Measurements from ENCODE around the gene ITGA2B.
"Not testable (repeated sequence)": the region's sequence is repeated elsewhere in the genome, so short reads cannot be mapped to it uniquely, and the experiment has no call there.

ITGA2B gene

DNA sequence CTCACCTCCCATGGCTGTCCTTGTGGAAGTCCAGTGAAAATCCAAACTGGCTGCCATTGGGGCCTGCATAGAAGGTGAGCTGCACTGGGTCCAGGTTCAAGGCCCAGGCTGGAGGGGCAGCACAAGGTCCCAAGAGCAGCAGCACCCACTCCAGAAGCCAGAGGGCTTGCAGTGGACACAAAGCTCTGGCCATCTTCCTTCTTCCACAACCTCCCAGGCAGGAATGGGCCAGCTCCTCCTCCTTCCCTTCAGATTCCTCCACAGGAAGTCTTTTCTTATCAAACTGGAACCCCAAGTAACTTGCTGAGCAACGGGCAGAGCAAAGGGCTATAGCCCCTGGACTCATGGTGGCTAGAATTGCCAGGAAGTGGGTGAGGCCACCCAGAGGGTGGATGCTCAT is at the start of gene ITGA2B:
Gene ITGA2B, minus strand, starts transcription at position 369 of the 400 bp plus-strand sequence. Its CDS starts 176 bp downstream, at position 193.
- no peak for DNase-seq

DNA sequence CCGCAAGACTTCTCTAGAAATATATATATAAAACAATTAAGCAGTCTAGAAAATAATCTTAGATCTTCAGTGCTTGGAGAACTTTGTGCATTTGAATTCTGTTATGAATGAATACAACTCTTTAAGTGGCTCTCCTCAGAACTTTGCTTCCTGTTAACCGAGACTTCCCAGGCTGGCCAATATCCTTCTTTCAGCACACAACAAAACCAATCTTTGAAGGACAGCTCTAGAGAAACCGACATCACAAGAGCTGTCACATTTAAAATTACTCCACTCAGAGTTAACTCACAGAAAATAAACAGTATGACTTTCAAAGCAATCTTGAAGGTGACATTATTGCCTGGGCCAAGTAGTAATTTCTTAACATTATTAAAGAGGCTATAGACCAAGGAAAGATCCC is 49.7 kb upstream of the ITGA2B start:
- no peak for DNase-seq

DNA sequence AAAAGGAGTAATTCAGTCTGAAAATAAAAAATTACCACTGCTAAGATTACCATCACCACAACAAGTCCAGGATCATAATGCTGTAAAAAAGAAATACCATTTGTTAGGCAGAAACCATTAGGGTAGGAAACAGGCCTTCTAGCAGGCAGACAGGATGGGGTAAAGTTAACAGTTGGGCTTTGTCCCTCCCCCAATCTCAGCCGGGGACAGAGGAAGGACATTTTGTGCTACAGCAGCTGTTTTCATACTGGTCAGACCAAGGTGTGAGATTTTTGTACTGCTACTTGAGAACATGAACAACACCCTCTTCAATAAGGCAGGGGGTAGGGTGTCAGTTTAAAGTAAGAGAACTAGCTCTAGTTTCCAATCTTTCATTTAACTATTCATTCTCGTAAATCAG is 49.2 kb upstream of the ITGA2B start:
- DNase-seq = no peak

DNA sequence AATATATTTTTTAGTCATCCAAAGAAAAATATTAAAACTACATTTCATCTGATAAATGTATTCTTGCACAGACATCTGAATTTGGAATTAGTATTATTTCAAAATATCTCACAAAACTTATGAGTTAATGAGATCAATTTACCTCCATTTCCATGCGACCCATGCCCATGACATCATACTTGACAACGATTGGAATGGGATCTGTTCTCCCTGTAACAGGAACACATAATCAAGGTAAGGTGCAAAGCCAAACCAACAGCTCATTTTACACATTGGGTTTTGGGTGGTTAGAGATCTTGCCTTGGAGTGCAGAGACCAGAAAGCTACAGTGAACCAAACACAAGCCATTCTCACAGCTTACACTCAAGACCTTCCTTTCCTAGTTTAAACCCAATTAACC is 46.9 kb upstream of the ITGA2B start:
- no peak for DNase-seq

DNA sequence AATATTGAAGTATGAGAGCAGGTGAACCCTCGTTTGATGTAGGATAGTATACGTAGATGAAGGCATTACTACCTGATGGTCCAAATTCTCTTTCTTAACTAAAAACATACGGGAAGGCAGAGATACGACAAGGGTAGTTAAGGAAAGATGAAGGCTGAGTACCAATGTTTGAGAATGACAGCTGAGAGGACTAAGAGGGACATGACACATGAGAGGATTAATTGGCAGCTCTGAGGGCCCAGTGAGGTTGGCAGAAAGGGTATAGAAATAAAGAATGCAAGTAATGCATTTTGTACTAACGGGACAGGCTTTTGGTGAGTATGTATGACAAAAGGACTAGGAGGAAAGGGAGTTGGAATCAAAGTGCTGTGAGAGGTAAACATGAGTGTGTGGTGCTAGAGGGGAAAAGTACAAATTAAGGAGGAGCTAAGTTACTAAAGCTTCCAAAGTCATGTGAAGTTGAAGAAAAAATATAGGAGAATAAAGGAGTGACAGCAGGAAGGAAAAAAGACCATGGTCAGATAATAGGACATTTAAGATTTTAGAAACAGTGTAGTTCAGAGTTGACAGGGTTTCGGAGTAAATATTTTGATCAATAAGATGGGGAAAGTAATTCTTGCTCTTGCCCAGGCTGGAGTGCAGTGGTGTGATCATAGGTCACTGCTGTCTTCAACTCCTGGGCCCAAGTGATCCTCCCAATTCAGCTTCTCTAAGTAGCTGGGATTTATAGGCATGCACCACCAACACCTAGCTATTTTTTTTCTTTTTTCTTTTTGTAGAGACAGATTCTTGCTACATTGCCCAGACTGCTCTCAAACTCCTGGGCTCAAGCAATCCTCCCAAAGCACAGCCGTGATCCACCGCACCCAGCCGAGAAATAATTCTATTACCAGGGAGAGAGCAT is 43.1 kb upstream of the ITGA2B start:
- no peak for DNase-seq

DNA sequence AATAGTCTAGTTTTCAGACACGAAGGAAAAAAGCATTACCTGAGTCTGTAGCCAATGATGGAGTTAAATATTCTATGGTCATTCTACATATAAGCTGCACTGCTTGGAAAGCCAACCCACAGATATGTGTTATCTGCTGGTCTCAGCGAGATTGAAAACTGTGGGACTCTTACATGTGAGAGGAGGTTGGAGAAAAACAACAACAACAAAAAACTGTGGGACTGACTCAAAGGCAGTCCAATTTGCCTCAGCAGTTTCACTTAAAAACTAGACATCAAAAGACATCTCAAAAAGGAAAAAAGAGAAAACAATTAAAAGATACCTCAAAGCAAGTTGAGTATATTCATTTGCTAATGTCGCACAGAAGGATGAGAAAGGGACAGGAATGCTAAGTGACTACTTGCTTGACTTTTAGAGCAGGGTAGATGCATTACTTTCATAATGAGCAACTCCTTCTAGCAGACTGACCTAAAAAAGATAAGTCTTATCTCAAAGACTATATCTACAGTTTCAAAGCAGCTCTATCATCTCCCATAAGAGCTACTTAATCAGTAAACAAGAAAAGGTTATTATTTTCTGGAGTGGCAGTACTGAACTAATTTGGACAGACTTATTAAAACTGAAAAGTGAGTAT is 35.5 kb upstream of the ITGA2B start:
- DNase-seq = no peak

DNA sequence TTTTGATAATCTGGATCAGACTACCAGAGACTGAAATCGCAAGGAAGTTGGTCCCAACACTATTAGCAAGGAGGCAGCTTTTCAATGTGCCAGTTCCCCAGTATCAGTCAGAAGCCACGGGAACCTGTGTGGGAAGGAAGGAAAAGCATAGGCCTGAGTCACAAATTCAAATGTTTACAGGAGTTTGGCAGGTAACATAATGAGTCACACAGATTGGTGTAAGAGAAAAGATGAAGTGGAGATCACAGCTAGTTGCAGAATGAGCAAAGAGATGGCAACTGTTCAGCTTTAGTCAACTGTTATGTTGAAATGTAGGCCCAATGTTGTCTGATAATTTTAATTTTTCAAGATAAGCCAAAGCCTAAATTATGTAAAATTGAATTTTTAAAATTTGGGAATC is 28.1 kb upstream of the ITGA2B start:
- no peak for DNase-seq

DNA sequence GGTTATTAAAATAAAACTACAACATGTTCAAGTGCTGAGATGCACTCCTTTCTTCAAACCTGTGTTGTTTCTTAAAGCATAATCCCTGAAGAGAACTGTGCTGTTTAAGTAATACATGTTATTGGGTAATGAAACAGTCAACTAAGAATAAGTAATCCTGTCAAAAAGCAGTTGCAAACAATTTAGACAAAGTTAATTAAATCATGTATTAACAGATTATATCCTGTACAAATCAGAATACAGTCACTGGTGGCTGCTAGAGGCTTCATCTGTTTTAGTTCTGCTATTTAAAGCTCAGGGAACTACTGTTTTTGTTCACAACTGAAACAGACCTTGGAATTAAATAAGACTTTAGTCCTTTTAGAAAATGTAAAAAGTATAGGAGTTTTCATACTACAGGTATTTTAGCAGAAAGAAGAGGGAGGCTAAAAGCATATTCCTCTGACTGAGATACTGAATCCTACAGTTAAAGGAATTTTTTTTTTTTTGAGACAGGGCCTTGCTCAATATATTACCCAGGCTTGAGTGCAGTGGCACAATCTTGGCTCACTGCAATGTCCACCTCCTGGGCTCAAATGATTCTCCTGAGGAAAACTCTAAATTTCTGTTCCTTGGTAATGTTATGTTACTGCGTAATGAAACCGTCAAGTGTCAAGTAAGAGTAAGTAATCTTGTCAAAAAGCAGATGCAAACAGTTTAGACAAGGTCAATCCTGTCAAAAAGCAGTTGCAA is 27.3 kb upstream of the ITGA2B start:
- no peak for DNase-seq

DNA sequence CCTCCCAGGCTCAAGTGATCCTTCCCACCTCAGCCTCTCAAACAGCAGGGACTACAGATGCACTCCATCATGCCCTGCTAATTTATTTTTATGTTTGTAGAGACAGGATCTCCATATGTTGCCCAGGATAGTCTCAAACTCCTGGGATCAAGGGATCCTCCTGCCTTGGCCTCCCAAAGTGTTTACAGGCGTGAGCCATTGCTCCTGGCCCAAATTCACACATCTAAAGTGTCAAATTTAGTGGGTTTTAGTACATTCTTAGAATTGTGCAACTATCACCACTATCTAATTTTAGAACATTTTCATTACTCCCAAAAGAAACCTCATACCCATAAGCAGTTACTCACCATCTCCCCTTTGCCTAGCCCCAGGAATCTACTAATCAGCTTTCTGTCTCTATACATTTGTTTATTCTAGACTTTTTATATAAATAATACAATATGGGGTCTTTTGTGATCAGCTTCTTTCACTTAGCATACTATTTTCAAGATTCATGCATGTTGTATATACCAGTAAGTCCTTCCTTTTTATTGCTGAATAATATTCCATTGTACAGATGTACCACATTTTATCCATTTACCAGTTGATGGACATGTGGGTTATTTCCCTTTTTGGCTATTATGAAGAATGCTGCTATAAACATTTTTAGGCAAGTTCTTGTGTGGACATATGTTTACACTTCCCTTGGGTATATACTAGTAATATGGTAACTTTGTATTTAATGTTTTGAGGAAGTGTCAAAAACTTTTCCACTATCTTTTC is 25.1 kb upstream of the ITGA2B start:
- DNase-seq = no peak

DNA sequence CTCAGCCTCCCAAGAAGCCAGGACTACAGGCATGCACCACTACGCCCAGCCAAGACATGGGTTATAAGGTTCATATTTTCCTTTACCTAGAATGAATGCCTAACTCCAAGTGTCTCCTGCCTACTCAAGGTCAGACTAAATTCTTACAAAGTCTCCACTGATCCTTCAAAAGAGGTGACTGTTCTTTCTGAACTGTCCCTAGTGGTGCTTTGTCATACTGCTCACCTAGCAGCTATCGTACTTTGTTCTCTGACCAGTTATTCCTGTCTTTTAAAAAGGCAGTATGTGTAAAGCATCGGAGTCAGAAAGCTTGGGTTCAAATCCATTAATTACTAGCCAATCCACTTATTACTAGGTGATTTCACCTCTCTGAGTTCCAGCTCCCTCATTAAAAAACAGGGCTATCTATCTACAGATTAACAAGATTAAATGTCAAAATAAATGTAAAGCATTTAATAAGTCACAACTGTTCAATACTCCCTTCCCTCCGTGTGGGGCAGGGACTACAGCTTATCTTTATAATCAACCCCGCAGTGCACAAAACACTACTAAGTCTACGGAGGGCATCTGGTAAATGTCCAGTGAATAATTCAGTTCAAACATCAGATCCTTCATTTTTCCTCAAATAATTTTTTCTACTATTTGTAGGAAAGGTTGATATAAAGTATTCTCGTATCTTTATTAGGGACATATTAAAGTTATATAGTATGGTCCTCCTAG is 20.0 kb upstream of the ITGA2B start:
- DNase-seq = no peak

DNA sequence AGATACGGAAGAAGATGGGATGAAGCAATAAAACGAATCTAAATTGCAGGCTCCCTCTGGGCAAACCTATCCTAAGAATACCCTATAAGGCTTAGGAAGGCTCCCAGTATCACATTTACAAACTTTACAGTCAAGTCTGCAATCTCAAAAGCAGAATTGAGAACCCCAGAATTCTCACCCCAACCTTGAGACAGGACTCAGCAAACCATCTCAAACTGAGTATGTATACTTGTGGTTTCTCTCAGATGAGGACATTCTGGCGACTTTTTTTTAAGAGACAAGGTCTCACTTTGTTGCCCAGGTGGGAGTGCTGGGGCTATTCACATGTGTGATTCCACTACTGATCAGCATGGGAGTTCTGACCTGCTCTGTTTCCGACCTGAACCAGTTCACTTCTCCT is 19.3 kb upstream of the ITGA2B start:
- DNase-seq = no peak

DNA sequence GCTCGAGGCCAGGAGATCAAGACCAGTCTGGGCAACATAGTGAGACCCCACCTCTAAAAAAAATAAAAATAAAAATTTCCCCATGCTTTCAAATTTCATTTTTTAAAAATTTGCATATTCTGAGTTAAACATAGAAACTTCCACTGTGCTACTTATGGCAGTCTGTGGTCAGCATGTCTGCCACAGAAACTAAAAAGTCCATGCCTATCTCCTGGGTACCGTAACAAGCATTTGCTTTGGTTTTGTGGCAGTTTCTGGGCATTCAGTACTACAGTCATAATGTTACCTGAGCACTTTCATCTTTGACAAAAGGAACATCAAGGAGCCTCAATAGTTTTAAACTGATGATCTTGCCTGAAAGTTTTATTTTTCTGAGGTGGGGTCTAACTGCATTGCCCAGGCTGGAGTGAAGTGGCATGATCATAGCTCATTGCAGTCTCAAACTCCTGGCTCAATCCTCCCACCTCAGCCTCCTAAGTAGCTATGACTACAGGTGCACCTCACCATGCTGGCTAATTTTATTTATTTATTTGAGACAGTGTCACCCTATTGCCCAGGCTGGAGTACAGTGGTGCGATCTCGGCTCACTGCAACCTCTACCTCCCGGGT is 13.2 kb upstream of the ITGA2B start:
- DNase-seq = no peak

DNA sequence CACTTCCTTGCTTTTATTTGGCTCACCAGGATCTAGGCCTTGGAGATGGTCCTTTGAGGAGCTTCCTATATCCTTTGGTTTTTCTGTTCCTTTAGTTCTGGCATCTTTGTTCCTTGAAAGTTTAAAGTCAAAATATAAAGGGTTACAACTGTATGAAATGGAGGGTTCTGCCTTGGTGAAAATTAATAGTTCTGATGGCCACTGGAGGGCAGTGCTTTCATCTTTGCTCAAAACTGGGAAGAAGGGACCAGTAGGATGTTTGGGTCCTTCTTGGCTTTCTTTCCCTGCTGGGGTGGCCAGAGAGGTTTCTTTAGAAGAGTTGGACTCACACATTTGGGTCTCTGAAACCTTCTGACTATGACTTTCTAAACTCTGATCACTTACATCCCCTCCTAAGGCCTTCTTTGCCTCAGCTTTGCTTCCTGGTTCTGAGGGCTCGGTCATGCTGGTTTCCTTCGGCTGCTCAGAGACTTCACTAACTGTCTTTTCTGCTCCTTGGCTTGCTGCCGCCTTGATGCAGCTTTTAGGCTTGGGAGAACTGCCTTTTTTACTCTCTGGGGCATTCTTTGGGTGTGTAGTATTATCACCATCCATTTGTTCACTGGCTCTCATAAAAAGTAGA is 10.9 kb upstream of the ITGA2B start:
- no peak for DNase-seq

DNA sequence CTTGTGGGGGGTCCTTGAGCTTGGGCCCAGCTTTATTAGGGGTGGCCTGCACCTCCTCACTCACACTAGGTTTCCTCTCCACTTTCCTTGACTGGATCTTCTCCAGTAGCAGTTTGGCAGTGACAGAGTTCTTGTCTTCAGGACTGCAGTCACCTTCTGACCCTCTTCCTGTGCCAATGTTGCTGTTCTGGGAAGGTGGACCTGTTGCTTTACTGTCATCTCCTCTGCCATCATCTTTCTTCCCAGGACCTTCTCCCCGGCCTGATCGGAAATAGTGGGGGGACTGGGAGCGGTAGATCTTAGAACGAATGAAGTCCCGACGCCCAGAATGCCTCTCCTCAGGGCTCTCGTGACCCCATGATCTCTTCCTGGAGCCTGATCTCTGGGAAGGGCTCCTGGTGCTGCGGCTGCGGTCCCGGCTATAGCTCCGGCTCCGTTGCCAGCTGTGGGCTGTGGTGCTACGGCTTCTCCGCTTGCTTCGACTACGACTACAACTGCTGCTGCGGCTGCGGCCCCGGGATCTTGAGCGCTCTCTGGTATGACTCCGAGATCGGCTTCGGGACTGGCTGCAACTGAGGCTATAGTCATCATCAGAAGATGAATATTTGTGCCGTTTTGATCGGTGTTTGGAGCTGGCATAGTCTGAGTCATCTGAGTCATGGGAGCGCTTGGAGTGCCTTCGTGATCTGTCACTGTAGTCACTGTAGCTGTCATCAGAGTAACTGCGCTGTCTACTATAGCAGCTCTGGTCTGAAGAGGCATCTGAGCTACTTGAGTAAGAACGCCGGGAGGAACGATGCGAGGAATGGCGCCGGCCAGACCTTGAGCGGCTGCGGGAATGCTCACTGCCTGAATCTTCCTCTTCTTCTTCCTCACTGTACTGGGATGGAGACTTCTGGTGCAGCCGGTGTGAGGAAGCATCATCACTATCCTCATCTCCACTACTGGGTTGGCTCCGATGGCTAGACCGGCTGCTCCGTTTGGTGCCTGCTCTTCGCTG is 9.5 kb upstream of the ITGA2B start:
- DNase-seq = no peak

DNA sequence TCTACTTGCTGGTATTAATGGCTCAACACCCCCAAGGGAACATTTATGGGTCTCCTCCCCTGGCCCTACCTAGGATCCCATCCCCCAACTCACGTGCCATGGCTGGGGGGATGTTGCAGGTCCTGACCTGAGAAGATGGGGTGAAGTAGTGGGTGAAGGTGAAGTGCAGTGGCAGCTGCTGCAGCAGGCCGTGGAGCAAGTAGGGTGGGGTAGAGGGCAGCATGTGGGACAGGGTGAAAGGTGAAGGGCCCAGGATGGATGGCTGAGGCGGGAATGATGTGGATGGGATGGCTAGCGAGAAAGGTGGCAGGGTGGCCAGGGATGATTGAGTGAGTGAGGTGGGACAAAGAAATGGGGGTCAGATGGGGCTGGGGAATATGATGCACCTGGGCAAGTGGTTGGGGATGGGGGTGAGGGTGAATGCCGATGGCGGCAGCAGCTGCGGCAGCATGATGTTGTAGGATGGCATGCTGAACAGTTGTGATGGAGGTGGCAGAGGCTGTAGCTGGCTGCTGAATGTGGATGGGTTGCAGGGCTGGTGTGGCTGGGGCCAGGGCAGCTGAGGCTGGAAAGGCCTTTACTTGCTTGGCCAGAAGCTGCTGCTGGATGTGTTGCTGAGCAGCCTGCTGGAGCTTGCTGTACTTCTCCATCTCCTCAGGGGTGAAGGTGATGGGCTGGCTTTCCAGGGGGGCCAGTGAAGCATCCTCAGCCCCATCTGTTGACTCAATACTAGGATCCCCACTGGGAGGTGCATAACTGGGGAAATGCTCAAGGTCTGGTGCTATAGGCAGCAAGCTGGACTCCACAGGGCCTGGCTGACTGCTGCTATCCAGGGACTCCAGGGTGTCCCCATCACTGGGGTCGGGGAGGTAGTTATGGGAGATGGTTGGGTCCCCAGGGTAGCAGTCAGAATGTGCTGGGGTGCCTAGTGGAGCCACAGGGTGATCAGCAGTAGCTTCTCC is 8.3 kb upstream of the ITGA2B start:
- no peak for DNase-seq

DNA sequence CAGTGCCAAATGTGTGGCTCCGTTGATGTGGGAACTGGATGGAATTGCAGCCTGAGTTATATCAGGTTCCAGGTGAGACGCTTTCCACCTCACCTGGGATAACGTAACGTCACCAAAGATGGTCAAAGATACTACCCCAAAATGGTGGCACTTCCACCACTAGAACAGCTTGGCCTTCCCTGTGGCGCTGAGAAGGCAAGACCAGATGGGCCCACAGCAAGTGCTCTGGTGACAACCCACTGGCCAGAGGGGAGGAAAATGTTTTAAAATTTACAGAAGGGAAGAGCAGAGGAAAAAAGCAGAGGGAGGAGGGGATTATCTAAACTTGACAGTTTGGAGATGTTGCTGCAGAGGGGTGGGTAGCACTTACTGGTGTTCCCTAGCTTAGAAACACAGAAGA is 7.5 kb upstream of the ITGA2B start:
- no peak for DNase-seq

DNA sequence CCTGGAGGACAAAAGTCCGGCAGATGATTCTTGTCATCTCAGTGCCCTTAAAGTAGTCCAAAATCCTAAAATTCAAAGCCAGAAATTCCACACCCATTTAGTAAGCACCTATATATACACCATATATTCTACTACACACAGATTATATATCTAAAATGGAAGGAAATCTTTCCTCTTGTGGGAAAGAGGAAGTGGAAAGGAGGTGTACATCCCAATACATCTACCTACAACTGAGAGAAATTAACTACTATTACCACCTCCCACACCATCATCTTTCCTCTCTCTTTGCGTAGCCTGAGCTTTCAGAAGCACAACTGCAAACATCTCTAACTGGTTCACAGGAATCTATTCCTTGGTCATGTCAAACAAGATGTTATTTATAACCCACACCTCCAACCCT is 5.4 kb upstream of the ITGA2B start:
- no peak for DNase-seq

DNA sequence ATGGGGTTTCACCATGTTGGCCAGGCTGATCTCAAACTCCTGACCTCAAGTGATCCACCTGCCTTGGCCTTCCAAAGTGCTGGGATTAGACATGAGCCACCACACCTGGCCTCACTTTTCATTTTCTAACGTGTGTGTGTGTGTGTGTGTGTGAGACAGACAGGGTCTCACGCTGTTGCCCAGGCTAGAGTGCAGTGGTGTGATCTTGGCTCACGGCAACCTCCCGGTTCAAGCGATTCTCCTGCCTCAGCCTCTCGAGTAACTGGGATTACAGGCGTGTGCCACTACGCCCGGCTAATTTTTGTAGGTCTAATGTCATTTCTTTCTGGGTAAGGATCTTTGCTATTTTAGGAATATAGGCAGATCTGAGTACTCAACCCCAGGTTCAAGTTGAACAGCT is 4.7 kb upstream of the ITGA2B start:
- DNase-seq = not testable (repeated sequence)

Data from NCI-H1092 (cell line).